Activated naive CD8-positive, alpha-beta T cell treated with anti-CD3 and anti-CD28 coated beads, Interleukin-2, amount 50 U/mL, for 24 hours (primary cell): ENCODE measurements around the gene SERPINB8.

Experiments
- ATAC-seq: fragments of 150-1000 bp; cut with Tn5 transposase; one replicate; pipeline ENCODE4 v1.10.0; 2021
- DNase-seq: peaks from one replicate; pipeline ENCODE4 v3.0.0; 2021
- H3K27ac Mint-ChIP-seq: one replicate; pipeline ENCODE4 v1.8.0; 2021; ENCODE audit warnings: mild to moderate bottlenecking, mixed read lengths
- H3K27me3 Mint-ChIP-seq: one replicate; pipeline ENCODE4 v1.8.0; 2021; ENCODE audit warnings: mixed read lengths
- H3K36me3 Mint-ChIP-seq: one replicate; pipeline ENCODE4 v1.8.0; 2021; ENCODE audit warnings: low read depth, mixed read lengths
- H3K4me1 Mint-ChIP-seq: one replicate; pipeline ENCODE4 v1.8.0; 2021; ENCODE audit warnings: mixed read lengths
- H3K4me3 Mint-ChIP-seq: one replicate; pipeline ENCODE4 v1.8.0; 2021; ENCODE audit warnings: mild to moderate bottlenecking, moderate library complexity, mixed read lengths
- H3K9me3 Mint-ChIP-seq: one replicate; pipeline ENCODE4 v1.8.0; 2021; ENCODE audit warnings: mixed read lengths

Gene SERPINB8

DNA sequence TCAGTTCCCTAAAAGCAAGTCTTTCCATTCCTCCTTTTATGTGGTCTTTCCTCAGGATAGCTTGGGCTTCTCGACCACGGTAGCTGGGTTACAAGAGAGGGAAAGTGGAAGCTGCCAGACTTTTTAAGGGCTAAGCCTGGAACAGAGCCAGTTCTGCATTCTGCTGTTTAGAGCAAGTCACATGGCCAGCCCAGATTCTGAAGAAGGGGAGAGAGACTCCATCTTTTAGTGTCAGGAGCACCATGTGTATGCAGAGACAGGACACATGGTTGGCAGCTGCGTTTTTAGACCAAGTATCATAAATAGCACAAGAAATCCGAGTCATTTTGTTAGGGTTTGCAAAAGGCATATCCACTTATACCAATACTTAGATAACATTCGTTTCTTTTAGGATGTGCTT, 16.1 kb upstream of the SERPINB8 start:
- ATAC-seq (no peak), DNase-seq (no peak)
- H3K36me3 Mint-ChIP-seq: peaks cover 10% of the 10 kb centered on the region
- no peak overlapping the region for H3K4me3 Mint-ChIP-seq
- peaks cover 26% of the 10 kb centered on the region for H3K27me3 Mint-ChIP-seq
- peaks cover 6% of the 10 kb centered on the region for H3K9me3 Mint-ChIP-seq
- peaks cover 35% of the 10 kb centered on the region for H3K4me1 Mint-ChIP-seq
- H3K27ac Mint-ChIP-seq: no peak overlapping the region

DNA sequence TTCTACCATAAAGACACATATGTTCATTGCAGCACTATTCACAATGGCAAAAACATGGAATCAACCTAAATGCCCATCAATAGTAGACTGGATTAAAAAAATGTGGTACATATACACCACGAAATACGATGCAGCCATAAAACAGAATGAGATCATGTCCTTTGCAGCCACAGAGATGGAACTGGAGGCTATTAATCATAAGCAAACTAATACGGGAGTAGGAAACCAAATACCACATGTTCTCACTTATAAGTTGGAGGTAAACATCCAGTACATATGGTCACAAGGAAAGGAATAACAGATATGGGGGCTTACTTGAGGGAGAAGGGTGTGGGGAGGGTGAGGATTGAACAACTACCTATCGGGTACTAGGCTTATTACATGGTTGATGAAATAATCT, 13.1 kb upstream of the SERPINB8 start:
- DNase-seq (no peak), ATAC-seq (peak; percentile 59)
- Mint-ChIP-seq H3K27ac (no peak overlapping the region), H3K27me3 (peaks cover 32% of the 10 kb centered on the region), H3K4me3 (no peak overlapping the region), H3K36me3 (peaks cover 5% of the 10 kb centered on the region), H3K9me3 (no peaks in the 10 kb centered on the region), H3K4me1 (peaks cover 14% of the 10 kb centered on the region)

DNA sequence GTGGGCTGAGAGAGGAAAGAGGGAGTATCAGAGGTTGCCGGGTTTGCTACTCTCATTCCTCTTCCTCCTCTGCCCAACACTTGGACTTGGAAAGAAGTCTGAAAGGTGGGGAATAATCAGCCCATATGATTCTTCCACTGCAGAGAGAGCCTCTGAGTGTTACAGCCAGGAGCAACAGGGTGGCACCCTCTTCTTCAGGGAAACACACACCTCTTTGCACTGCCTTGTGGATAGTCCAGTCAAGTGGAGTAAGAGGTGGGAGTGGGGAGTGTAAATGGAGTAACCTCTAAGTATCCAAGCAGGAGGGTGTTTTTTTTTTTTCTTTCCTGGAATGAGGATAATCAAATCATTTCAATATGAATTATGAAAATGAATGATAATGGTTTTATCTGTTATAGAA, 9.0 kb upstream of the SERPINB8 start:
- peaks cover 24% of the 10 kb centered on the region for H3K27me3 Mint-ChIP-seq
- H3K4me1 Mint-ChIP-seq: peaks cover 18% of the 10 kb centered on the region
- H3K4me3 Mint-ChIP-seq: no peak overlapping the region
- no peaks in the 10 kb centered on the region for H3K36me3 Mint-ChIP-seq
- H3K9me3 Mint-ChIP-seq: no peaks in the 10 kb centered on the region
- H3K27ac Mint-ChIP-seq: no peak overlapping the region
- no peak for DNase-seq
- ATAC-seq: no peak

DNA sequence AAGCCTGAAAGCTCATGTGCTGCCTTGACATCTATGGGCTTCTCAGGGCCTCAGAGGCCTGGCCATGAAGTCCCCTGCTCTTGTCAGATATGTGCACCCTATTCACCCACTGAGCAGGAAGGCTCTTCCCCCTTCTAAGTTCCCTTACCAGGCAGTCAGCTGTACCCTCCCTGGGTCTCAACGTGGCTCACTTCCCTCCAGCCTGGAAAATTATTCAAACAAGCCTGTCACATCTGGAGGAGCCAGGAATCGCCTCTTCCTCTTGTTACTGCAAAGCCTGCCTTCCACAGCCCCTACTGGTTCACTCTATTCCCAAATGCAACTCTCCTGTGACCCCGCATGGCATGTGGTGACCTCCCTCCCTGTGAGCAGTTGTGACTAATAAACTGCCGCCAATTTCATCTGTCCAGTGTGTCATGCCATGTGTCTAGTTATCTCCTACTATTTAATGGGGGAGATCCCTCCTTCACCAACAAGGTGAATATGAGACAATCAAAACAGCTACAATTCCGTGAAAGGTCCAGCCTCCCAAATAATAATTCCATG, 8.4 kb upstream of the SERPINB8 start:
- Mint-ChIP-seq H3K9me3 (no peaks in the 10 kb centered on the region), H3K4me1 (peaks cover 15% of the 10 kb centered on the region), H3K27me3 (peaks cover 21% of the 10 kb centered on the region), H3K27ac (no peak overlapping the region), H3K36me3 (no peaks in the 10 kb centered on the region), H3K4me3 (no peak overlapping the region)
- ATAC-seq: no peak
- no peak for DNase-seq

DNA sequence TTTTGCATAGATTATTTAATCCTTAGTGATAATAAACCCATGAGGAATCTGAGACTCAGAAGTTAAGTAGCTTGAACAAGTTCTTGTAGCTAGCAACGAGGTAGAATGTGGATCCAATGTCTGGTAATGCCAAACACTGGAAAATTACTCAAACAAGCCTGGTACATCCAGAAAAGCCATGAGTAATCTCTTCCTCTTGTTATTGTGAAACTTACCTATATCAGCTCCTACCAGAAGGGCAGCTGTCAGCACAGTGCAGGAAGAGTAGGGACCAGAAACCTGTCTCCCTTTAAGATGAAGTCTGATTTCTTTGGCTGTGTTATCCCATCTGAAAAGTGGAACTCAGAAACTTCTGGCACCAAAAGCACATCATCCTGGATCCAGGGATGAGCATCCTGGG, 7.7 kb upstream of the SERPINB8 start:
- ATAC-seq (peak; percentile 78), DNase-seq (no peak)
- Mint-ChIP-seq H3K27ac (no peak overlapping the region), H3K4me1 (peaks cover 12% of the 10 kb centered on the region), H3K27me3 (peaks cover 15% of the 10 kb centered on the region), H3K9me3 (no peaks in the 10 kb centered on the region), H3K4me3 (no peak overlapping the region), H3K36me3 (no peaks in the 10 kb centered on the region)

DNA sequence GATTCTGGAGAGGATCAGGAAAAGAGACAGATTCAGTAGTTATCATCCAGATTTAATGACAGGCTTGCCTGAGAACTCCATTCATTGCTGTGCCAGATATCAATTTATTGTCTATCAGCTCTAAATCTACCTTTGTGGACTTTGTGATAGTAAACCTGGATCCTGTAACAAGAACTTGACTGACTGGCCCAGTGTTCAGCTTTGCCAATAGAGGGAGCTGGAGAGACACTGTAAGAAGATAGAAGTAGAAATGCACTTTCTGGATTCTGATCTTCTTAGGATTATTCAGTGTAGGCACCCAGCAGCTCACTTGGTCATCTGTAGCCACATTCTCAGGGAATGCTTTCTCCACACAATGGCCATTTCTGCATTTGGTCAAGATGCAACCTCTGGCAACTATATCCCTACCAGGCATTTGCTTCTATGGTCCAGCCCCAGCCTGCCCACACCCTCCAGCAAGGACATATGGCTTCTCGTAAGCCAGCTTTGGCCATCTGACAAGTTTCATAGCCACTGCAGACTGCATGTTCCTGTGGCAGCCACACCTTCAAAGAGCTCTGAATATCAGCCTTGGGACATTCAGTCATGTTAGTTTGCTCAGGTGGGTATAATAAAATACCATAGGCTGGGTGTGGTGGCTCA, 6.1 kb upstream of the SERPINB8 start:
- Mint-ChIP-seq H3K4me1 (peaks cover 13% of the 10 kb centered on the region), H3K9me3 (no peaks in the 10 kb centered on the region), H3K27me3 (peaks cover 9% of the 10 kb centered on the region), H3K4me3 (no peak overlapping the region), H3K36me3 (no peaks in the 10 kb centered on the region), H3K27ac (no peak overlapping the region)
- peak; percentile 47 for ATAC-seq
- peak; percentile 19 for DNase-seq

DNA sequence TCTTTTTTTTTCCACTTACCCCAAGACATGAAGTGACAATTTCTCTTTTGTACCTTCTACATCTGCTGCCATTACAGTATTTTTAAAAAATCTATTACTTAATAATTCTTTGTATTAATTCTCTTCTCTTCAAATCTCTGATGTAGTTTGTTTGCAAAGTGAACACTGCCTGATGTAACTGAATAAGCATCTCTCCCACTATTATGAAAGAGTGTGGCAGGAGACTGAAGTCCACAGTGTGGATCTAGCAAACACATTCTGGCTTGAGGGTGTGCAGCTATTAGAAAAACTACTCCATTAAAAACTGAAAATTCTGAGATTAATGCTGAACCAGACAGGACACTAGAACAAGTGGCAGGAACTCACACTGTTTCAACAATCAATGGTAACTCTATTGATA, 5.0 kb upstream of the SERPINB8 start:
- no peak overlapping the region for H3K4me3 Mint-ChIP-seq
- H3K36me3 Mint-ChIP-seq: no peaks in the 10 kb centered on the region
- no peak for ATAC-seq
- peaks cover 5% of the 10 kb centered on the region for H3K27me3 Mint-ChIP-seq
- peaks cover 25% of the 10 kb centered on the region for H3K4me1 Mint-ChIP-seq
- H3K27ac Mint-ChIP-seq: no peak overlapping the region
- DNase-seq: no peak
- no peaks in the 10 kb centered on the region for H3K9me3 Mint-ChIP-seq

DNA sequence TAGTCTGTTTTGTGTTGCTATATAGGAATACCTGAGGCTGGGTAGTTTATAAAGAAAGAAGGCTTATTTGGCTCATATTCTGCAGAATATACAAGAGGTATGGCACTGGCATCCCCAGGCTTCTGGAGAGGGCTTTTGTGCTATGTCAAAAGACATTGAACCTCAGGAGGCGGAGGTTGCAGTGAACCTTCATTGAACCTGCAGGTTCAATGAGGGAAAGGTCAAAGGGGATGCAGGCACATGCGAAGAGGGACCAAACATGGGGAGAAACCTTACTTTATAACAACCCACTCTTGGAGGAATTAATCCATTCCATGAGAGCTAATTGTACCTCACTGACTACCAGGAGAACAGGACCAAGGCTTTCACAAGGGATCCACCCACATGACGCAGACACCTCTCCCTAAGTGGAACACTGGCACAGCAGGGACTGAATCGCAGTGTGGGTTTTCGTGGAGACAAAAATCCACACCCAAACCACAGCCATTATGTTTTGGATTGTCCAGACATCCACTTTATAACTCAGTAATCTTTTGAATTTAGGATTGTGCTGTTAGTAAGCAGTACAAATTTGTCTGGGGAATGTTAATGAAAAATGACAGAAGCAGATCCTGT, 4.1 kb upstream of the SERPINB8 start:
- H3K9me3 Mint-ChIP-seq: no peaks in the 10 kb centered on the region
- no peak overlapping the region for H3K27ac Mint-ChIP-seq
- no peak for DNase-seq
- H3K4me1 Mint-ChIP-seq: peaks cover 29% of the 10 kb centered on the region
- H3K27me3 Mint-ChIP-seq: peaks cover 5% of the 10 kb centered on the region
- ATAC-seq: no peak
- no peaks in the 10 kb centered on the region for H3K36me3 Mint-ChIP-seq
- H3K4me3 Mint-ChIP-seq: no peak overlapping the region

DNA sequence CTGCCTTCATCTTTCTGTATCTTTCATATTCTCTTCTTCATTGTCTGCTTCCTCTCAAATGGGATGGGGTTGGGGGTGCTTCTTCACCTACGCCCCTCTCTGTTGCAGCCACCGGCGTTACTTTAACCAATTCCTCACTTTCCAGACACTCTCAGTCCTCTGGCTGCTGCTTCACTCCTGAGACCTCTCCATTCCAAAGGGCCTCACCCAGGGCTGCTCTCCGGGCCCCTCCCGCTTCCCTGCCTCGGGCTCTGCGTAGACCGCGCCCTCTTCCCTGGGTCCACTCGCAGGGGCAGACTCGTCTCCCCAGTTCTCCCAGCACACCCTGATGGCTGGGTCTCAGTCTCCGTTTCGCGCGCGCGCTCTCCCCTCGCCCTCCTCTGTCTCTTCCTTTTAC, 926 bp downstream of the SERPINB8 start:
- Mint-ChIP-seq H3K9me3 (no peaks in the 10 kb centered on the region), H3K36me3 (peaks cover 3% of the 10 kb centered on the region), H3K27ac (peak overlapping the region; percentile 93), H3K4me1 (peaks cover 53% of the 10 kb centered on the region), H3K4me3 (peak overlapping the region; percentile 88), H3K27me3 (no peaks in the 10 kb centered on the region)
- peak; percentile 2 for ATAC-seq
- DNase-seq: no peak

DNA sequence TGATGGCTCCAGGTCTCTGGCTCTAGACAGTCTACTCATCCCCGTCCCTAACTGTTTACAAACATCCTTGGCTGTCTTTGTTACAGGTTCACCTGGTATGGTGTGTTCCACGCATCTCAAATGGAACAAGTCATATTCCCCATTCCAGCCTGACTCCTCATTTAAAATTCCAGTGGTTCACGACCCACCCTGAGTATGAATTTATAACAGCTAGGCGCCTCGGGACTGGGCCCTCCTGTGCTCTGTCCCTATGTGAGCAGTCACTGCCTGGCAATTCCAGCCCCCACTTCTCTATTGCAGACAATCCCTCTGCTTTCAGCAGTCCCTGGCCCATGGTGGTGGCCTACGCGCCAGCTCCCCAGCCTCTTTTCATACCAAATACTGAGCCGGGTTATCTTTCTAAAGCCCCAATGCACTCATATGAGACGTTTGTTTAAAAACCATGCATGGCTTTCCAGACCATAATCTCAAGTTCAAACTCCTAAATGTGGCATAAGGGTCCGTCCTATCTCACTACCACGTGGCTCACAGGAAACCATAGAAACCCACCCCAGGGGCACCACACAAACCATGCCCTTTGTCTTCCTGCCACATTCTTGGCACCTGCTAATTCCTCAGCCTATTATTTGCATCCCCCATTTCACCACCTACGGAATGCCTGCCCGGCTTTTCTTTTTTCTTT, 1.6 kb downstream of the SERPINB8 start:
- H3K4me3 Mint-ChIP-seq: peak overlapping the region; percentile 88
- DNase-seq: no peak
- peaks cover 53% of the 10 kb centered on the region for H3K4me1 Mint-ChIP-seq
- H3K27me3 Mint-ChIP-seq: no peaks in the 10 kb centered on the region
- H3K9me3 Mint-ChIP-seq: no peaks in the 10 kb centered on the region
- H3K27ac Mint-ChIP-seq: peak overlapping the region; percentile 93
- H3K36me3 Mint-ChIP-seq: peaks cover 3% of the 10 kb centered on the region
- no peak for ATAC-seq

DNA sequence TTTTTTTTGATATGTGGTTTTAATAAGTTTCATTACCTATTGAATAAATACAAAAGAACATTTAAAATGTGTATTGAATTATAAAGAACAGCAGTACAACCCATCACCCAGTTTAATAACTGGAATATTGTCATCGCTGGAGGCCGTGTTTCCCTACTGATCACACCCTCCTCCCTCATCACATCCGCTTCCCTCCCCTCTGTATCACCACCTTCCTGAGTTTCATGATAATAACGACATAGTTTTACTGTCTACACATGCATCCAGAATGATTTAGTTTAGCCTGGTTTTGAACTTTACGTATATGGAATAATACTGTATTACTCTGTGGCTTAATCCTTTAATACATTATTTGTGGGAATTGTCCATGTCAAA, 2.1 kb downstream of the SERPINB8 start:
- no peak for ATAC-seq
- Mint-ChIP-seq H3K27me3 (no peaks in the 10 kb centered on the region), H3K27ac (peak overlapping the region; percentile 61), H3K4me1 (peaks cover 54% of the 10 kb centered on the region), H3K4me3 (peak overlapping the region; percentile 35), H3K36me3 (peaks cover 3% of the 10 kb centered on the region), H3K9me3 (no peaks in the 10 kb centered on the region)
- DNase-seq: no peak

DNA sequence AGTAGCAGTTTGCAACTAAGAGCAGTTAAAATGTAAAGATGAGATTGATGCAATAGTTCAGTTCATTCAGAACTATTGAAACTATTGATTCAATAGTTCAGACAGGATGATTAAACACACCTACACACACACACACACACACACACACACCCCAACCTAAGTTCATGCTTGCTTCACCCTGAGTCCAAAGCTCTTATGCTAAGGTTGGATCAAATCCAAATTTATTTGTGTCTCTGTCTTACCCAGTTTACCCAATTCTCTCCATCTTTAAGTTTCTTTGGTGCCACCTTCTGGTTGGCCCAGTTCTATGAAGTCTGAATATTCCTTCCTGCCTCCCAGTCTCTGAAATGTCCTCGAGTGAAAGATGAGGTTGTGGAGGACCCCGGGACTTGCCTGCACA, 5.1 kb downstream of the SERPINB8 start:
- no peak overlapping the region for H3K4me3 Mint-ChIP-seq
- no peaks in the 10 kb centered on the region for H3K27me3 Mint-ChIP-seq
- peaks cover 6% of the 10 kb centered on the region for H3K36me3 Mint-ChIP-seq
- peaks cover 49% of the 10 kb centered on the region for H3K4me1 Mint-ChIP-seq
- H3K27ac Mint-ChIP-seq: no peak overlapping the region
- DNase-seq: no peak
- no peaks in the 10 kb centered on the region for H3K9me3 Mint-ChIP-seq
- ATAC-seq: no peak

DNA sequence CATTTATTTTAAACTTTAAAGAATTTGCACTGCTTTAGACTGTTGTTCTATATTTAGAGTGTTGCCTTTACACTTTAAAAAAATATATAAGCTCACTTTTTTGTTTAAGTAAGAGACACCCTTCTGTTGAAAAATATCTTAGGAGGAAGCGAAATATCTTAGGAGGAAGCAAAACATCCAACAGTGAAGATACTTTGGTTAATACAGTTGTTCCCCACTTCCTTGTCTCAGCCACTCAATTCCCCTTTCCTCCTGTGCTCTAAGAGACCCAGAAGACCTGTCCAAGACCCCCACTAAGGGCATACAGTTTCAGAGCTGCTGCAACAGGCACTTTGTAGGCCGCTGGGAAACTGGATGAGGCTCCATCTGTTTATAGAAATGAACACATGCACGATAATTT, 5.7 kb downstream of the SERPINB8 start:
- Mint-ChIP-seq H3K4me1 (peaks cover 48% of the 10 kb centered on the region), H3K27ac (no peak overlapping the region), H3K4me3 (no peak overlapping the region), H3K36me3 (peaks cover 9% of the 10 kb centered on the region), H3K27me3 (no peaks in the 10 kb centered on the region), H3K9me3 (no peaks in the 10 kb centered on the region)
- ATAC-seq: no peak
- no peak for DNase-seq

DNA sequence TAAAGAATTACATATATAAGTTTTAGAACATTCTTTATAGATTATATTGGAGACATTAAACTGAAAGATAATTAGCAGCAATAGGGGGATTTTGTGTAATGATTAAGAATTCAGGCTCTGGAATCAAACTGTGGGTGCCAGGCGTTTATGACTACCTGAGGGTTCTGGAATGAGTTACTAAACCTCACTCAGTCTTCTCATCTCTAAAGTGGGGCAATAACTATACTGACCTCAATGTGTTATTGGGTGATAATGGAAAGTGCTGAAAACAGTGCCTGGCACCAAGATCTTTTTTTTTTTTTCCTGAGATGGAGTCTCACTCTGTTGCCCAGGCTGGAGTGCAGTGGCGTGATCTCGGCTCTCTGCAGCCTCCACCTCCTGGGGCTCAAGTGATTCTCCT, 7.2 kb downstream of the SERPINB8 start:
- peak; percentile 30 for ATAC-seq
- Mint-ChIP-seq H3K9me3 (no peaks in the 10 kb centered on the region), H3K27ac (no peak overlapping the region), H3K4me1 (peaks cover 34% of the 10 kb centered on the region), H3K27me3 (no peaks in the 10 kb centered on the region), H3K36me3 (peaks cover 19% of the 10 kb centered on the region), H3K4me3 (no peak overlapping the region)
- DNase-seq: no peak

DNA sequence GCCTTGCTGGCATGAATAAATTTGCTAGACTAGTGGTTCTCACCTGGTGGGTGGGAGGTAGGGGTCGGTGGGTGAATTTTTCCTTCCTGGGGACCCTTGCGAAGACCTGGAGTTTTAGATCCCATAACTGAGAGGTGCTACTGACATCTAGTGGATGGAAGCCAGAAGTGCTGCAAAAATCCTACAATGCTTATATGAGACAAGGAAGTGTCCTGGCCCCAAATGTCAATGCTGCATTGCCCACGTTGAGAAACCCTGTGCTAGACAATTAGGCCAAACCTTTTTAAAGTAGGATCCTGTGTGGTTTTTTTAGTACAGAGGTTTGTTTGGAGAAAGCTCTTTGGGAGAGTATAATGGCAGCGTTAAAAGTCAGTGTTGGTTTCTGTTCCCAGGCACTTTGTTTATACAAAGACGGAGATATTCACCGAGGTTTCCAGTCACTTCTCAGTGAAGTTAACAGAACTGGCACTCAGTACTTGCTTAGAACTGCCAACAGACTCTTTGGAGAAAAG, 9.6 kb downstream of the SERPINB8 start:
- DNase-seq: peak; percentile 28
- Mint-ChIP-seq H3K27ac (no peak overlapping the region), H3K27me3 (no peaks in the 10 kb centered on the region), H3K4me3 (no peak overlapping the region), H3K4me1 (peaks cover 18% of the 10 kb centered on the region), H3K36me3 (peaks cover 26% of the 10 kb centered on the region), H3K9me3 (no peaks in the 10 kb centered on the region)
- peak; percentile 33 for ATAC-seq
